Measurements from ENCODE around the gene HHATL. TPM values are rescaled to one million over a fixed set of nuclear protein-coding genes. Genes with fewer than 3 reads are reported as not detected.

HHATL gene
- total and polyA plus RNA-seq, 2 of the 8 experiments (the other 6 are each of a cell fraction or from before 2014, with no cell fraction given): 0.18 TPM; not detected in 1

- TF ChIP-seq TCF12 (IDR thresholded peaks at IDR 0.05; ENCODE audit: low read depth, low read length) (no peak), CTCF (IDR thresholded peaks at IDR 0.05; ENCODE audit: control extremely low read depth in 1 of 3, insufficient read depth in 1 of 3, low read depth in 1 of 3, low read length in 3 of 3) (no peak), BACH1 (IDR thresholded peaks at IDR 0.05; ENCODE audit: low read length) (no peak), YY1 (IDR thresholded peaks at IDR 0.05; ENCODE audit: low read depth, low read length) (no peak), CHD2 (IDR thresholded peaks at IDR 0.05; ENCODE audit: low read length) (no peak)
Observed at GRCh38 chr3:42706721-42707619, 4.4 kb upstream of the HHATL start (continued).
